ENCODE results near the gene TSPO2.
A peak's percentile ranks its signal among the peaks of the same experiment; 100 is the strongest.

GRCh38 chr6:41092421-41093140 is 50.3 kb downstream of the TSPO2 start:
- no peak for TF ChIP-seq EZH2phosphoT487 (IDR thresholded peaks at IDR 0.05; ENCODE audit: borderline replicate concordance, low read depth, low read length)
- TF ChIP-seq CTCF (conservative IDR thresholded peaks at IDR 0.05; ENCODE audit: low read length) = peak; percentile 77
